GM12872 (cell line): ENCODE data around the gene SREBF2.

Experiments
- CTCF ChIP-seq: IDR thresholded peaks from 3 replicates; pipeline ENCODE4 v1.5.1; 2011; ENCODE audit warnings: low read depth, mild to moderate bottlenecking, low read length, moderate library complexity; ENCODE audit not compliant: insufficient read depth

The SREBF2 gene

GRCh38 chr22:41801147-41801819, 31.6 kb upstream of the SREBF2 start:
- TF ChIP-seq CTCF, result no peak

- TF ChIP-seq CTCF, result no peak
Observed at GRCh38 chr22:41801886-41802285, 31.0 kb upstream of the SREBF2 start.

GRCh38 chr22:41805639-41806038, 27.3 kb upstream of the SREBF2 start:
- TF ChIP-seq CTCF, result no peak

DNA sequence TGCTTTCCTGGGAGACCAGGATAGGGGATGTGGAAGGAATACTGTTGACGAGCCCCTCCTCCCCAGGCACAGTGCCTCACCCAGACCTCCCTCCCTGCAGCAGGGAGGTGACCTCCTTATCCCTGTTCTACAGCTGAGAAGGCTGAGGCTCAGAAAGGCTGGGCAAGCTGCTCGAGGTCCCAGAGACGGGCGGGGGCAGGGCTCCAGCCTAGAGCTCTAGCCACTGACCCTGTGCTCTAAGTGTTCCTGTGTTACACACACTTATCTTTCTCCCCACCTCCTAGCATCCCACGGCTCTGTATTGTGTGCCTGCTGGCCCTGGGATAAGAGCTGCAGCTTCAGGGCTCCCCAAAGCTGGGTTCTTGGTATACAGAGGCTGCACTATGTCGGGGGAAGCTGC, 24.5 kb upstream of the SREBF2 start:
- TF ChIP-seq CTCF, result no peak

- no peak for TF ChIP-seq CTCF
Observed at GRCh38 chr22:41810022-41810421, 22.9 kb upstream of the SREBF2 start.

DNA sequence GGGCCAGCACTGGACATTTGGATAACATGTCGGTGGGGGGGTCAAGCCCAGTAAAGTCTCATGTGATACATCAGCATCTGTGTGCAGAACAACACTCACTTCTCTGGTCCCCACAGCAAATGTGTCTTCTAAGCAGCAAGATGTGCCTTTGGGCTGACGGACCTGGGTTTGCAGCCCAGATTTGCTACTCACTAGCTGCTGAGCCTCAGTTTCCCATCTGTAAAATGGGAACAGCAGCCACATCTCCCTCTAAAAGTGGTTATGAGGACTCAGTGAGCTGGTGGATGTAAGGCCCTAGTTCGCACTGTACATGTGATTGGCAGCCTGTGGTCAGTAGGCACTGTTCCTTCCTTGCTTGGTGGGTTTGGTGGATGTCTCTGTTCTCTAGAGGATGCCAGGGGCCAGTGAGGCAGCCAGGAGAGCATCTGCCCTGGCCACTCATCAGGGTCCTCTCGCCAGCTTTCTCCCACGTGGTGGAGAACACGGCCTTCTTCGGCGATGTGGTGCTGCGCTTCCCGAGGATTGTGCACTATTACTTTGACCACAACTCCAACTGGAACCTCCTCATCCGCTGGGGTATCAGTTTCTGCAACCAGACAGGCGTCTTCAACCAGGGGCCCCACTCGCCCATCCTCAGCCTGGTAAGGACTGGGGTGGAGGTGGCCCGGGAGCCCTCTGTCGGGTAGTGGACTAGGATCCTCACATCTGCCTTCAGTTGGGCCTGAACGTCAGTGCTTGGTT, 19.9 kb upstream of the SREBF2 start:
- TF ChIP-seq CTCF, result no peak

DNA sequence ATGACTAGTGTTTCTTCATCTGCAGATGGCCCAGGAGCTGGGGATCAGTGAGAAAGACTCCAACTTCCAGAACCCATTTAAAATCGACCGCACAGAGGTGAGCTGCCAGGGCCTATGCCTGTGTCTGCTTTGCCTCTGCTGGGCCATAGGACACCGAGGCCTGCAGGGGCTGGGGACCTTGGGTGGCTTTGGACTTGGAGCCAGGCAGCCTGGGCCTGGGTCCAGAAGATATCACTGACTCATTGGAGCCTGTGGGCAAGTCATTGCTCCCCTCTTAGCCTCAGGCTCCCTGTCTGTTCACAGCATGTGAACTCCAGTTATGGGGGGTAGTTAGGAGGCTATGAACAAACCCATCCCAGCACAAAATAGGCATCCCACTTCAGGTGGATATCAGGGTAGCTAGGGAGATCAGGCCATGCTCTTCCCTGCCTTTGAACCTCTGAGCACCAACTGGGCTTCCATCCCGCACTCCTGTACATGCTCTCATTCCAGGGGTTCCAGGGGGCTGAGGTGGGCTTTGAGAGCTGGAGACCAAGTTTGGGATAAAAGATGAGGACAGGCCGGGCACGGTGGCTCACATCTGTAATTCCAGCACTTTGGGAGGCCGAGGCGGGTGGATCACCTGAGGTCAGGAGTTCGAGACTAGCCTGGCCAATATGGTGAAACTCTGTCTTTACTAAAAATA, 19.0 kb upstream of the SREBF2 start:
- no peak for TF ChIP-seq CTCF
